Fibroblast of lung (primary cell): Measurements from ENCODE around the gene TGIF2. TPM values are rescaled to one million over a fixed set of nuclear protein-coding genes. Genes with fewer than 3 reads are reported as not detected.

Source experiments
- DNase-seq, 2 donors: peaks; one replicate each; pipeline versions ENCODE4 v3.0.0 to v3.0.0-alpha.2; 2010; ENCODE audit warnings: low read depth in 2 of 2
- H2AFZ ChIP-seq: 2 replicates; pipeline ENCODE4 v1.5.1; 2012; ENCODE audit warnings: low read length, control low read depth, inconsistent platforms
- H3K27ac ChIP-seq: 2 replicates; pipeline ENCODE4 v1.5.1; 2011; ENCODE audit warnings: low read length, control low read depth; ENCODE audit not compliant: insufficient read depth
- H3K27me3 ChIP-seq: 2 replicates; pipeline ENCODE4 v1.5.1; 2011; ENCODE audit warnings: mild to moderate bottlenecking, low read length; ENCODE audit not compliant: control insufficient read depth, insufficient read depth
- H3K36me3 ChIP-seq: 2 replicates; pipeline ENCODE4 v1.5.1; 2011; ENCODE audit warnings: low read length; ENCODE audit not compliant: control insufficient read depth, insufficient read depth
- H3K4me1 ChIP-seq: 2 replicates; pipeline ENCODE4 v1.5.1; 2011; ENCODE audit warnings: low read length; ENCODE audit not compliant: control insufficient read depth, insufficient read depth; ENCODE audit errors: extremely low read depth
- H3K4me2 ChIP-seq: 2 replicates; pipeline ENCODE4 v1.5.1; 2011; ENCODE audit warnings: low read length, control low read depth; ENCODE audit not compliant: insufficient read depth; ENCODE audit errors: extremely low read depth
- H3K4me3 ChIP-seq, 4 experiments: fragments of 200-600 bp in 1 of 4; sonication (generic) in 1 of 4; replicated peaks in 1 of 4; 2 replicates each; pipeline ENCODE4 v1.5.1; 2011 to 2016; ENCODE audit warnings: low read length in 4 of 4, low read depth in 3 of 4, mild to moderate bottlenecking in 3 of 4, control low read depth in 2 of 4, inconsistent platforms in 1 of 4, mixed read lengths in 1 of 4; ENCODE audit not compliant: insufficient read depth in 1 of 4; ENCODE audit errors: control extremely low read depth in 1 of 4
- H3K79me2 ChIP-seq: 2 replicates; pipeline ENCODE4 v1.5.1; 2012; ENCODE audit warnings: mild to moderate bottlenecking, low read length, inconsistent platforms; ENCODE audit not compliant: control insufficient read depth, insufficient read depth
- H3K9ac ChIP-seq: 2 replicates; pipeline ENCODE4 v1.5.1; 2011; ENCODE audit warnings: mild to moderate bottlenecking, low read length, control low read depth; ENCODE audit not compliant: insufficient read depth
- H3K9me3 ChIP-seq: 2 replicates; pipeline ENCODE4 v1.5.1; 2012; ENCODE audit warnings: low read depth, low read length; ENCODE audit not compliant: control insufficient read depth, insufficient read depth
- H4K20me1 ChIP-seq: 2 replicates; pipeline ENCODE4 v1.5.1; 2011; ENCODE audit warnings: low read length; ENCODE audit not compliant: control insufficient read depth, insufficient read depth; ENCODE audit errors: extremely low read depth
- EZH2 ChIP-seq: IDR thresholded peaks from 2 replicates; pipeline ENCODE4 v1.5.1; 2012; ENCODE audit warnings: low read length, control low read depth, mild to moderate bottlenecking; ENCODE audit errors: missing control alignments
- polyA minus RNA-seq: library from RNA; depleted of rRNA, polyadenylated mRNA; stranded (reverse); fragments of >200 nt; gene quantifications from 2 replicates; pipeline ENCODE4 v1.2.3, GENCODE V29; 2011; ENCODE audit warnings: low replicate concordance
- polyA plus RNA-seq, 2 donors: library from polyadenylated mRNA; depleted of rRNA in 1 of 2; stranded (reverse) in 1 of 2; unstranded in 1 of 2; fragments of >200 nt; gene quantifications; 2 replicates each; pipeline ENCODE4 v1.2.1, GENCODE V29; 2011 to 2012; ENCODE audit warnings: missing spikeins in 1 of 2
- total RNA-seq: library from RNA; depleted of rRNA; stranded (reverse); fragments of >200 nt; gene quantifications from 2 replicates; pipeline ENCODE4 v1.2.1, GENCODE V29; 2014
- TF ChIP-seq, protein P1 (sequence below), 2 donors: IDR thresholded peaks in 1 of 2; conservative IDR thresholded peaks in 1 of 2; 1 replicate in 1 of 2; 2 replicates in 1 of 2; pipeline ENCODE4 v1.5.1; 2011 to 2012; ENCODE audit warnings: low read length in 2 of 2, control low read depth in 1 of 2, inconsistent platforms in 1 of 2, low read depth in 1 of 2, mild to moderate bottlenecking in 1 of 2

The TGIF2 gene
- total RNA-seq, result 3.8 and 5.6 TPM in 2 replicates
- 5.9 and 9.9 TPM in 2 replicates for polyA plus RNA-seq
- 3.6 and 5.7 TPM in 2 replicates for polyA plus RNA-seq (2012)
- polyA minus RNA-seq, result 8.9 and 9.7 TPM in 2 replicates

DNA sequence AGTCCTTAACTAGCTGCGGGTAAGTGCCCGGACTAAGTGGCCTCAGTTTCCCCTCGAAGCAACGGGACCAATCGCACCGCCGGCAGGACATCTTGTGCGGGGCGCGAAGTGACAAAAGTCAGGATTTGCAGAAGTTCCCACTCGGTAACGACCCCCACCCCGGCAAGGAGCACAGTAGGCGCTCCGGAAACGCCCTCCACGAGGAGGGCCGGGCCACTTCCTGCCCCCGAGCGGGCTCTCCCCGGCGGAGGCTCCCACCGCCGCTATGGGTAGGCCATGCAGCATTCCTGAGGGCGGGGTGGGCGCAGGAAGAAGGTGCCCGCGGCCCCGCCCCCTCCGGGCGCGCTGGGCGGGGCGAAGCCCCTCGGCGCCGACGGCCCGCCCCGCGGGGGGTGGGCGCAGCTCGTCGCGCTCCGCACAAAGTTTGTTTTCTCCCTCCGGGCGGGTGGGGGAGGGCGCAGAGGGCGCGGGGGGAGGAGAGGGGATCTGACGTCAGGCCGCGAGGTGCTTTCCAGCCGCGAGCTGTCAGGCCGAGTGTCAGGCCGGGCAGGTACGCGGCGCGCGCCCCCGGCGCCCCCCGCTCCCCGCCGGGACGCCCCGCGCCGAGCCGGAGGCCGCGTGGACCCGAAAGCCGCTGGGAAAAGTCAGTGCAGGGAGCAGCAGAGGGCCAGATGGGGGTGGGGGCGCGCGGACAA is at the start of gene TGIF2:
TGIF2 (plus strand) TSS at position 495 of the 695 bp plus-strand sequence. CDS start 5,178 bp downstream, outside the sequence.
- TF ChIP-seq, protein P1, sequence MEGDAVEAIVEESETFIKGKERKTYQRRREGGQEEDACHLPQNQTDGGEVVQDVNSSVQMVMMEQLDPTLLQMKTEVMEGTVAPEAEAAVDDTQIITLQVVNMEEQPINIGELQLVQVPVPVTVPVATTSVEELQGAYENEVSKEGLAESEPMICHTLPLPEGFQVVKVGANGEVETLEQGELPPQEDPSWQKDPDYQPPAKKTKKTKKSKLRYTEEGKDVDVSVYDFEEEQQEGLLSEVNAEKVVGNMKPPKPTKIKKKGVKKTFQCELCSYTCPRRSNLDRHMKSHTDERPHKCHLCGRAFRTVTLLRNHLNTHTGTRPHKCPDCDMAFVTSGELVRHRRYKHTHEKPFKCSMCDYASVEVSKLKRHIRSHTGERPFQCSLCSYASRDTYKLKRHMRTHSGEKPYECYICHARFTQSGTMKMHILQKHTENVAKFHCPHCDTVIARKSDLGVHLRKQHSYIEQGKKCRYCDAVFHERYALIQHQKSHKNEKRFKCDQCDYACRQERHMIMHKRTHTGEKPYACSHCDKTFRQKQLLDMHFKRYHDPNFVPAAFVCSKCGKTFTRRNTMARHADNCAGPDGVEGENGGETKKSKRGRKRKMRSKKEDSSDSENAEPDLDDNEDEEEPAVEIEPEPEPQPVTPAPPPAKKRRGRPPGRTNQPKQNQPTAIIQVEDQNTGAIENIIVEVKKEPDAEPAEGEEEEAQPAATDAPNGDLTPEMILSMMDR (conservative IDR thresholded peaks at IDR 0.05 in 1 of 2, IDR thresholded peaks at IDR 0.05 in 1 of 2; ENCODE audit: low read depth in 1 of 2, low read length in 2 of 2), result no peak
- TF ChIP-seq EZH2, result no peak
- peak within 1 kb of the TSS; percentile 68 for H3K9ac ChIP-seq

DNA sequence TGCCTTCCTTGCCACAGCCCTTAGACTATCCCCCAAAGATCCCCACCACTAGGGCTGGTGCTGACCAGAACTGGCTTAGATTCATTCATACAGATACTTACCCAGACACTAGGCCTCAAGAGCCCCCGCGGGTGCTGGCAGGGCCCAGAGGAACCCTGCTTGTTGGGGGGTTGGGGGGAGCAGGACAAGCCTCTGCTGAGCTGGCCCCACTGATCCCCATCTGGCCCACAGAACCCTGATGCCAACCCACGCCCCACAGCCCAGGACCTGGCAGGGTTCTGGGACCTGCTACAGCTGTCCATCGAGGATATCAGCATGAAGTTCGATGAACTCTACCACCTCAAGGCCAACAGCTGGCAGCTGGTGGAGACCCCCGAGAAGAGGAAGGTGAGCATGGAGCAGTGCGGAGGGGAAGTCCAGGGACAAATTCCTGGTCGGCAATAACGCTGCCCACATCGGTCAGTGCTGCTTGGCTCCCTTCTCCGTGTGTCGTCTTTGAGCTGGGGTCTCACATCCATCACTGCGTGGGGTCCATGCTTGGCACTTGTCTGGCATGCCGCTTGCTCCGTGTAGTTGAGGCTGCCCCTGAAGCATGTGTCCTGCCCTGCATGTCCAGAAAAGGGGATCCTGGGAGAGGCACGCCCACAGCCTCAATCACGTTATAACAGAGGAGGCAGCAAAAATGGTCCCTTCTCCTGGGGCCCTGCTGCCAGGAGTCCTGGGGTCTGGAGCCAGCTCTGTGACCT is 47.6 kb upstream of the TGIF2 start:
- no peaks in the 10 kb centered on the region for H3K27me3 ChIP-seq
- H3K4me2 ChIP-seq, result no peak overlapping the region
- H3K27ac ChIP-seq, result no peak overlapping the region
- H3K36me3 ChIP-seq, result peaks cover 32% of the 10 kb centered on the region
- no peak for TF ChIP-seq EZH2
- TF ChIP-seq, protein P1 (conservative IDR thresholded peaks at IDR 0.05 in 1 of 2, IDR thresholded peaks at IDR 0.05 in 1 of 2; ENCODE audit: low read depth in 1 of 2, low read length in 2 of 2), result no peak
- H3K79me2 ChIP-seq, result peaks cover 1% of the 10 kb centered on the region
- no peak overlapping the region for H3K9ac ChIP-seq
- H4K20me1 ChIP-seq, result no peaks in the 10 kb centered on the region
- H3K9me3 ChIP-seq, result no peaks in the 10 kb centered on the region
- H2AFZ ChIP-seq, result no peak overlapping the region
- no peak for DNase-seq
- no peak overlapping the region for H3K4me3 ChIP-seq
- H3K4me1 ChIP-seq, result no peaks in the 10 kb centered on the region

More for the DNA sequence above, at the start of gene TGIF2:
- H2AFZ ChIP-seq, result peak within 1 kb of the TSS; percentile 69
- H3K4me3 ChIP-seq, result peak within 1 kb of the TSS; percentile 56 to 75 (median 65)
- peaks cover 8% of the 10 kb centered on the region for H3K4me1 ChIP-seq
- peak within 1 kb of the TSS; percentile 80 for H3K4me2 ChIP-seq
- peak within 1 kb of the TSS; percentile 46 for H3K27ac ChIP-seq
- H3K9me3 ChIP-seq, result no peaks in the 10 kb centered on the region
- H3K79me2 ChIP-seq, result peaks cover 3% of the 10 kb centered on the region
- no peaks in the 10 kb centered on the region for H3K27me3 ChIP-seq
- no peaks in the 10 kb centered on the region for H4K20me1 ChIP-seq
- H3K36me3 ChIP-seq, result no peaks in the 10 kb centered on the region
- peak; percentile 73 to 85 for DNase-seq

DNA sequence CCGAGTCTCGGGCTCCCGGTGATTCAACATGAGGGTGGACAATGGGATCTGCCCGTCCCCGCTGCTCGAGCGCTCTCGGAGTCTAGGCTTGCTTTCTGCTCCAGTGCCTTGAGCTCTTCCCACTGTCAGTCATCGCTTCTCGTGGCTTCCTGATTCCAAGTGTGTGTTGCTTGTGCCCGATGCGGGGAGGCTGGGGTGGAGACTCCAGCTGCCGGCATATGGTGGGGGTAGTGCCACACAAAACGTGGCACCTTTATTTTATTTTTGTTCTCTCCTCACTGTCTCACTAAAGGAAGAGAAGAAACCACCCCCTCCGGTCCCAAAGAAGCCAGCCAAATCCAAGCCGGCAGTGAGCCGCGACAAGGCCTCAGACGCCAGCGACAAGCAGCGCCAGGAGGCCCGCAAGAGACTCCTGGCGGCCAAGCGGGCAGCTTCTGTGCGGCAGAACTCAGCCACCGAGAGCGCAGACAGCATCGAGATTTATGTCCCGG is 46.8 kb upstream of the TGIF2 start:
- no peaks in the 10 kb centered on the region for H4K20me1 ChIP-seq
- H3K36me3 ChIP-seq, result peaks cover 32% of the 10 kb centered on the region

More for the DNA sequence above, 46.8 kb upstream of the TGIF2 start:
- no peak overlapping the region for H2AFZ ChIP-seq
- H3K4me3 ChIP-seq, result no peak overlapping the region
- TF ChIP-seq, protein P1 (conservative IDR thresholded peaks at IDR 0.05 in 1 of 2, IDR thresholded peaks at IDR 0.05 in 1 of 2; ENCODE audit: low read depth in 1 of 2, low read length in 2 of 2), result no peak
- TF ChIP-seq EZH2, result no peak
- H3K9me3 ChIP-seq, result no peaks in the 10 kb centered on the region
- H3K79me2 ChIP-seq, result peaks cover 1% of the 10 kb centered on the region
- no peak overlapping the region for H3K27ac ChIP-seq
- no peak overlapping the region for H3K9ac ChIP-seq
- no peaks in the 10 kb centered on the region for H3K4me1 ChIP-seq
- DNase-seq, result no peak
- H3K27me3 ChIP-seq, result no peaks in the 10 kb centered on the region
- H3K4me2 ChIP-seq, result no peak overlapping the region
